ENCODE data around the gene AMIGO1. TPM values are rescaled to one million over a fixed set of nuclear protein-coding genes. Genes with fewer than 3 reads are reported as not detected.

Gene AMIGO1
- total and polyA plus RNA-seq, 11 donors = 4.6 to 19.1 (median 13.4) TPM

GRCh38 chr1:109472779-109473178 is 36.7 kb downstream of the AMIGO1 start:
- no peaks in the 10 kb centered on the region for H3K9me3 ChIP-seq

GRCh38 chr1:109470245-109470644 is 39.3 kb downstream of the AMIGO1 start:
- no peak for ATAC-seq
- Histone ChIP-seq H3K36me3 (no peaks in the 10 kb centered on the region), H3K4me1 (peaks cover 0 to 39% (median 11%) of the 10 kb centered on the region in 12 donors), H3K4me3 (no peak overlapping the region), H3K9me3 (no peaks in the 10 kb centered on the region), H3K27me3 (peaks cover 0 to 64% (median 9%) of the 10 kb centered on the region in 9 donors), H3K27ac (no peak overlapping the region)
- 65 to 79% (median 70%) methylated on average over 6 of the region's 6 CpGs for WGBS, 4 donors
- intact Hi-C loops (cut with DNase I) = loop anchor here in 1 of 10 donors (5.0 kb wide), 1 partner anchor 43 kb away; the partner anchor contains the start of gene PSMA5
- TF ChIP-seq POLR2A (IDR thresholded peaks at IDR 0.05) (no peak), CTCF (IDR thresholded peaks at IDR 0.05) (no peak)
- no peak for DNase-seq

More at GRCh38 chr1:109472779-109473178, 36.7 kb downstream of the AMIGO1 start:
- Histone ChIP-seq H3K4me1 (peaks cover 0 to 28% (median 5%) of the 10 kb centered on the region in 12 donors), H3K27ac (peak overlapping the region in 1 of 12 donors; percentile 14), H3K27me3 (peaks cover 0 to 39% (median 0%) of the 10 kb centered on the region in 9 donors), H3K36me3 (peaks cover 0 to 18% (median 0%) of the 10 kb centered on the region in 9 donors), H3K4me3 (no peak overlapping the region)
- no peak for TF ChIP-seq POLR2A (IDR thresholded peaks at IDR 0.05)
- TF ChIP-seq CTCF (IDR thresholded peaks at IDR 0.05) = no peak
- ATAC-seq = peak in 1 of 4 donors; percentile 23
- DNase-seq = no peak
- intact Hi-C loops (cut with DNase I) = loop anchor here in 1 of 10 donors (1.0 to 5.0 kb wide), 2 partner anchors 30 to 45 kb away; partner anchors contain the start of gene PSMA5
- 34 to 57% (median 46%) methylated on average over 3 of the region's 3 CpGs for WGBS, 4 donors

- TF ChIP-seq CTCF (IDR thresholded peaks at IDR 0.05) (no peak), POLR2A (IDR thresholded peaks at IDR 0.05) (no peak)
Measured at GRCh38 chr1:109468903-109469302, 40.6 kb downstream of the AMIGO1 start.

GRCh38 chr1:109468061-109468460 is 41.5 kb downstream of the AMIGO1 start:
- Histone ChIP-seq H3K36me3 (no peaks in the 10 kb centered on the region), H3K9me3 (no peaks in the 10 kb centered on the region), H3K27ac (peak overlapping the region in 7 of 12 donors; percentile 12 to 93 (median 91)), H3K4me1 (peaks cover 0 to 26% (median 9%) of the 10 kb centered on the region in 12 donors), H3K27me3 (peaks cover 0 to 79% (median 16%) of the 10 kb centered on the region in 9 donors), H3K4me3 (peak overlapping the region in 2 of 12 donors; percentile 66 to 78)
- no peak for ATAC-seq
- TF ChIP-seq POLR2A (IDR thresholded peaks at IDR 0.05) = no peak
- TF ChIP-seq CTCF (IDR thresholded peaks at IDR 0.05) = no peak
- DNase-seq = no peak
- WGBS, 4 donors = 93 to 100% (median 94%) methylated on average over 1 of the region's 1 CpG
- intact Hi-C loops (cut with DNase I) = loop anchor here in 1 of 10 donors (5.0 kb wide), 1 partner anchor 41 kb away; the partner anchor contains the start of gene PSMA5

More at GRCh38 chr1:109468903-109469302, 40.6 kb downstream of the AMIGO1 start:
- DNase-seq = no peak
- ATAC-seq = no peak
- Histone ChIP-seq H3K4me1 (peaks cover 0 to 32% (median 11%) of the 10 kb centered on the region in 12 donors), H3K4me3 (no peak overlapping the region), H3K36me3 (no peaks in the 10 kb centered on the region), H3K27me3 (peaks cover 0 to 74% (median 15%) of the 10 kb centered on the region in 9 donors), H3K9me3 (no peaks in the 10 kb centered on the region), H3K27ac (no peak overlapping the region)
- WGBS, 4 donors = 35 to 48% (median 39%) methylated on average over 2 of the region's 2 CpGs
- intact Hi-C loops (cut with DNase I) = loop anchor here in 1 of 10 donors (5.0 kb wide), 1 partner anchor 42 kb away; the partner anchor contains the start of gene PSMA5

All from heart left ventricle (tissue), 16 donors.